Frontal cortex (tissue), 4 donors: ENCODE results near the gene DNAH17. TPM values are rescaled to one million over a fixed set of nuclear protein-coding genes. Genes with fewer than 3 reads are reported as not detected.
A peak's percentile ranks its signal among the peaks of the same experiment; 100 is the strongest.
"Not testable (repeated sequence)": the region's sequence is repeated elsewhere in the genome, so short reads cannot be mapped to it uniquely, and the experiment has no call there.

Source experiments
- DNase-seq, 2 donors: peaks; one replicate each; pipeline ENCODE4 v3.0.0; 2012; ENCODE audit warnings: low spot score in 2 of 2
- FAIRE-seq: peaks from 2 replicates; lab custom pipeline; 2012; peaks lifted over from hg19 to GRCh38; lab: Jason Lieb, UNC
- total RNA-seq: library from RNA; depleted of rRNA; stranded (reverse); fragments of >200 nt; gene quantifications from one replicate; pipeline ENCODE4 v1.2.3, GENCODE V29; 2014
- donor health status: control.
- donor health status: control.
- donor health status: control.

Gene DNAH17
- total RNA-seq, 1 donor from 2014 or later, result under 0.01 TPM

GRCh38 chr17:78504156-78504925 lies 72.9 kb downstream of the DNAH17 start:
- no peak for DNase-seq
- FAIRE-seq, result no peak

DNA sequence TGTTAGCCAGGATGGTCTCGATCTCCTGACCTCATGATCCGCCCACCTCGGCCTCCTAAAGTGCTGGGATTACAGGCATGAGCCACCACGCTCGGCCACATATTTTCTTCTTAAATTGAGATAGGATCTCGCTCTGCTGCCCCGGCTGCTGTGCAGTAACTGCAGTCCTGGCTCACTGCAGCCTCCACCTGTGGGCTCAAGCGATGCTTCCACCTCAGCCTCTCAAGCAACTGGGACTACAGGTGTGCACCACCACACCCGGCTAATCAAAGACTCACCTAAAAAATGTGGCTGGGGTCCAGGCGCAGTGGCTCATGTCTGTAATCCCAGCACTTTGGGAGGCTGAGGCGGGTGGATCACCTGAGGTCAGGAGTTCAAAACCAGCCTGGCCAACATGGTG lies 73.8 kb downstream of the DNAH17 start:
- not testable (repeated sequence) for FAIRE-seq, DNase-seq

DNA sequence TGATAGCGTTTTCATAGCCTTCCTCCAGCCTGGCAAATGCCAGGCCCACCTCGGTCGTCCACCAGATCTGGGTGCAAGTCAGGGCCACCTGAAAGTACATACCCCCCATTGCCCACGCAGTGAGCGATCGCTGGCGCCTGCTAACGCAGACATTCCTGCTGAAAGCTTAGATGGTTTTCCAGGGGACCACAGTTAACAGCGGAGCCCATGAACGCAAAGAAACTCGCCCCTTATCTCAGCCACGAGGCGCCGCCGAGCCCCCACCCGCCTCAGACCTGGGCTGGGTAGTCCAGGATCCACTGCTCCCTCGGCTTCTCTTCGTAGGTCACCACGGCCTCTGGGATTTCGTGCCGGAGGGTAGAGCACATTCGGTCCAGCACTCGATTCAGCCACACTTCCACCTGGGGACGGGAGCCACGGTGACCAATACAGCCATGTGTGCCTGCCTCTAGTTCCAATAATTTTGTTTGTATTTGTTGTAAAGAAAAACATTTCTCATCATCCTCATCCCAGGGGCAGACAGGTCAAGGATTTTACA lies 74.5 kb downstream of the DNAH17 start:
- DNase-seq, result no peak
- no peak for FAIRE-seq

DNA sequence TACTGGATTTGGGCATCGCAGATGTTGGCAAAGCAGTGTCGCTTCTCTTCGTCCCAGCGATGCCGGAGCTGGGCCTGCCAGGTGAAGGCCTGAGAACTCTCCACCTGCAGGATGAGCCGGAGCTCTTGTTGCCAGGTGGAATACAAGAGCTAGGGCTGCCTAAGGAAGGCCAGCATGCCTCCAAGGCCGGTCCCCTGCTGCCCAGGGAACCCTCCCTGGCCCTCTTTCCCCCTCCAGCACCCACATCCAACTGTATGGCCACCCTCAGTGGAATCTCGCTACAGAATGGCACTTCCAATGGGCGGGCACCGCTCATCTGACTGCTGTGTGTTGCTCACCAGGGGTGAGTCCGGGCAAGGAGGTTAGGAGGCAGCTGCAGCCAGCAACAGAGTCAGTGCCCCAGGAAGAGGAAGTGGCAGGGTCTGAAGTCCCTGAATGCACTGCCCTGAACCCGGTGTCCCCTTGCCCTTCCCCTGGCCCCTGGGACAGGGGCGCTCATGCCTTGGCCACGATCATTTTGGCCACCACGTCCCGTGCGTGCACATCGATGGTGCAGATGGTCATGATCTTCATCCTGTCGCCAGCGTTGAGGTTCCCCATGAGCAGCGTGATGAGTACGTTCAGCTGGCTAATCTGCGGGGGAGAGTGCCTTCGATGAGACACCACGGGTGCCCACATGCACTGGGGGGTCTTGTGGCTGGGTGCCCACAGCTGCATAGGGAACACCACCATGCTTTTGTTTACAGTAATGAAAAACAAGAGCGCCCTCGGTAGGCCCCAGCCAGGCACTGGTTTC lies 75.8 kb downstream of the DNAH17 start:
- no peak for DNase-seq
- FAIRE-seq, result no peak

GRCh38 chr17:78500806-78501205 lies 76.4 kb downstream of the DNAH17 start:
- FAIRE-seq (no peak), DNase-seq (no peak)

DNA sequence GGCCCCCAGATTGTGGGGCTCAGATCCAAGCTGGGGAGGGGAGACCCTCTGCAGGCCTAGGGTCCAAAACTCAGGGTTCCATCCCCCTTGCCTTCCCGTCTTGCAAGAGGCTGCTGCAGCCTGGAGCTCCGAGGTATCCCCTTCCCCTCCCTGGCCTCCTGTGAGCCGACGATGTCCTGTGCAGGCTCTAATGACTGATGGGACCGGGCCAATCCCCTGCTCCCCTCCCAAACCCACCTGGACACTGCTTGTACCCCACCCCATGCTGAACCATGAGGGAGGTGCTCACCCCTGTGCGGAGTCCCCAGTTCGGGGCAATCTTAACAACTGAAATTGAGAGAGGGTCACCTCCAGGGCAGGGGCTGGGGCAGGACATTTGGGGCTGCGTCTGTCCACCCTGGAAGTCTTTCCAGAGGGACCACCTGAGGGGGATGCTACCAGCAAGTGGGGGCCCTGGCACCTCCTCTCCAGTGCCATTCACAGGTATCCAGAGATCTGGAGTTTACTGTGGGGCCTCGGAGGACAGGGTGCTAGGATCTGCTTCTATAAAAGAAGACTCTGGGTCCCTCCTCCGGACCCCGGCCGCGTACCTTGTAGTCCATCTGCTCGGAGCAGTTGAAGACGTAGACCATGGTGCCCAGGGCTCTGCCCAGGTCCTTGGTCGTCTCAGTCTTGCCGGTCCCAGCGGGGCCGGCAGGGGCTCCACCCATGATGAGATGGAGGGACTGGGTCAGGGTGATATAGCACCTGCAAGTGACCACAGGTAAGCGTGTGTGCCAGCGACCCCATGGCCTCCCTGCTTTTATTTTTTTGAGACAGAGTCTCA lies 77.3 kb downstream of the DNAH17 start:
- FAIRE-seq, result no peak

GRCh38 chr17:78498848-78499247 lies 78.3 kb downstream of the DNAH17 start:
- DNase-seq (no peak), FAIRE-seq (no peak)

More for the DNA sequence above, 77.3 kb downstream of the DNAH17 start:
- no peak for DNase-seq

GRCh38 chr17:78497115-78497540 lies 80.1 kb downstream of the DNAH17 start:
- DNase-seq, result peak; percentile 78 to 94
- no peak for FAIRE-seq

GRCh38 chr17:78496311-78496710 lies 80.9 kb downstream of the DNAH17 start:
- DNase-seq, result no peak

GRCh38 chr17:78495634-78496033 lies 81.6 kb downstream of the DNAH17 start:
- DNase-seq, result no peak
- no peak for FAIRE-seq

More at GRCh38 chr17:78496311-78496710, 80.9 kb downstream of the DNAH17 start:
- no peak for FAIRE-seq

DNA sequence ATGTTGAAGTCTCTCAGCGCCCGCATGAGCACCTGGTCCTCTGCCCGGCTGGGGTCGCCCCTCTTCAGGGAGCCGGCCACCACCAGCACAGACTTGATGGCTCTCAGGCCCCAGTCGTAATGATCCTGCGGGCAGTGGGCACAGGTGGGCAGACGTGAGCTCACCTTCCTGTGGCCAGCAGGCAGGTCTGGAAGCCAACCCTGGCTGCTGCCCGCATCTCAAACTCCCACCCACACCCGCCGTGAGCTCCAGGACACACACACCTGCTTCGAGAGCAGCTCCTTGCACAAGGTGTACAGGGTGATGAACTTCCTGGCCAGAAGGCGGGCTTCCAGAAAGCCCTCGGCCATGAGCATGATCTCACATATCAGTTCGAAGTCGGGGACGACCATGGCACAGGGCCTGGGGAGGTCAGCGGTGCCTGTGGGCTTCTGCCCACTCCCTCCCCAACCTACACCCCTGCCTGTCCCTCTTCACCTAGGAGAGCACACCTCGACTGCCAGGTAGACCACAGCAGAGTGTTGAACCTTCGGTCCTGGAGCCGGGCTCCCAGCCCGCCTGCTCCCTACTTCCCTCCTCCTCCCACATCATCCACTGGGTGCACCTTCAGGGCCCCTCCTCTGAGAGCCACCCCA lies 82.4 kb downstream of the DNAH17 start:
- no peak for DNase-seq
- no peak for FAIRE-seq

GRCh38 chr17:78493853-78494695 lies 83.1 kb downstream of the DNAH17 start:
- DNase-seq (no peak), FAIRE-seq (no peak)

- no peak for DNase-seq
- no peak for FAIRE-seq
Measured at GRCh38 chr17:78493450-78493849, 83.7 kb downstream of the DNAH17 start.

GRCh38 chr17:78492116-78492799 lies 84.9 kb downstream of the DNAH17 start:
- DNase-seq (no peak), FAIRE-seq (no peak)

DNA sequence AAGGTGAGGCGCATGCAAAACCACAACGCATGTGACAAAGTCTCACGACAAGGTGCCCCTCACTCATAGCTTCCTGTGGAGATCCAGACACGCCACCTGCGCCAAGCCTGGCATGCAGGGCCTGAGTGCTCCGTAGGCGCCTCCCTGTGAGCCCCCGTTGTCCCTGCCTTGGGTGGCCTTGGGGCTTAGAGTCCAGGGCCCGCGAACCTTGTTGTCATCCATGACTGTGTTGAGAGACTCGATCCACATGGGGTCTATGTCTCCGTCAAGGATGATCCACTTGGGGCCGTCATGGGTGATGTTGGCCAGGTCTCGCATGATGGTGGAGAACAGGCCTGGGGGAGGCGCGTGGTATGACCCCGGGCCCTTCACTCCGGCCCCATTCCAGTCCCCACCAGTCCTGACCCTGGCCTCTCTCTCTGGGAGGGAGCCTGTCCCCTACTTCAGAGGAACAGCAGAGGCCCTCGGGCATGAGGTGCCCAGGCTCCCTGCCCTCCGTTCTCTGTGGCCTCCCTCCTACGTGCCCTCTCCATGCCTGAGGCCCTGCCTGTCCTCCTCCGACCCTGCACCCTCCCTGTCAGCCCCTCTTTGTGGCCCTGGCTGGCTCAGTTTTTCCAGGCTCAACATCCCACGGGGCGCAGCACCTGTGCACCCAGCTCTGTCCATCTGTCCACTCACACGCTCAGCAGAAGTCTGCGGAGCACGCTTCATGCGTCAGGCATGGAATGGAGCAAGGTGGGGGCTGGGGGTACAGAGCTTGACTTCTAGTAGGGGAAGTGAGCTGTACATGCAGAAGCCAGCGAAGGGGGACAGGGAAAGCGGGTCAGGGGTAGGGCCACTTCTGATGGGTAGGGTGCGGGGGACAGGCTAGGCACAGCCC lies 85.7 kb downstream of the DNAH17 start:
- no peak for FAIRE-seq
- no peak for DNase-seq

GRCh38 chr17:78490673-78491072 lies 86.5 kb downstream of the DNAH17 start:
- no peak for DNase-seq
- no peak for FAIRE-seq

DNA sequence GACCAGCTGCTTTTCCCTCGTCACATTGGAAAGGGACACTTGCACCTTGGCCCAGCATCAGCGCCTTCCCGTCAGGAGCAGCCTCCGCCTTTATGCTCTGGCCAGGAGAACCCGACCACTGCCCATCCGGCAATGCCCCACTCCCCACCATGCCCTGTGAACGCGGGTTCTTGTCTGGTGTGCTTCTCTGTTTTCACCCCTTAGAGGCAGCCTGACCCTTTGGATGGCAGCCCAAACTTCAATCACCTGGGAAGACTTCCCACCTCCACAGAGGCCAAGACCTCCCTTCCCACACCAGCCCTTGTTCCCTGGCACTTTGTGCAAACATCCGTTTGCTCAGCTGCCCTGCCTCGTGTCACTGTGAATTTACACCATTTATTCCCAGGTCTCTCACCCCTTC lies 87.0 kb downstream of the DNAH17 start:
- FAIRE-seq (no peak), DNase-seq (no peak)
